C4-2B (cell line): ENCODE results near the gene FERMT3.

Source experiments
- ZFX ChIP-seq: fragments of 450-650 bp; IDR thresholded peaks from 2 replicates; pipeline ENCODE4 v1.6.1; 2017
- TF ChIP-seq, protein P1 (sequence below): fragments of 450-650 bp; conservative IDR thresholded peaks from 2 replicates; pipeline ENCODE4 v1.5.1; 2017; ENCODE audit warnings: mild to moderate bottlenecking

GRCh38 chr11:64223001-64223651 lies 16.6 kb downstream of the FERMT3 start:
- TF ChIP-seq, protein P1, sequence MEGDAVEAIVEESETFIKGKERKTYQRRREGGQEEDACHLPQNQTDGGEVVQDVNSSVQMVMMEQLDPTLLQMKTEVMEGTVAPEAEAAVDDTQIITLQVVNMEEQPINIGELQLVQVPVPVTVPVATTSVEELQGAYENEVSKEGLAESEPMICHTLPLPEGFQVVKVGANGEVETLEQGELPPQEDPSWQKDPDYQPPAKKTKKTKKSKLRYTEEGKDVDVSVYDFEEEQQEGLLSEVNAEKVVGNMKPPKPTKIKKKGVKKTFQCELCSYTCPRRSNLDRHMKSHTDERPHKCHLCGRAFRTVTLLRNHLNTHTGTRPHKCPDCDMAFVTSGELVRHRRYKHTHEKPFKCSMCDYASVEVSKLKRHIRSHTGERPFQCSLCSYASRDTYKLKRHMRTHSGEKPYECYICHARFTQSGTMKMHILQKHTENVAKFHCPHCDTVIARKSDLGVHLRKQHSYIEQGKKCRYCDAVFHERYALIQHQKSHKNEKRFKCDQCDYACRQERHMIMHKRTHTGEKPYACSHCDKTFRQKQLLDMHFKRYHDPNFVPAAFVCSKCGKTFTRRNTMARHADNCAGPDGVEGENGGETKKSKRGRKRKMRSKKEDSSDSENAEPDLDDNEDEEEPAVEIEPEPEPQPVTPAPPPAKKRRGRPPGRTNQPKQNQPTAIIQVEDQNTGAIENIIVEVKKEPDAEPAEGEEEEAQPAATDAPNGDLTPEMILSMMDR, result no peak
- TF ChIP-seq ZFX, result no peak
